DMS153 treated with DMSO at 0.1 percent for 48 hours (cell line): ENCODE measurements around the gene MYOD1.

Source experiments
- DNase-seq: peaks from one replicate; lab custom pipeline; 2025; ENCODE audit not compliant: unreplicated experiment; lab: John Stamatoyannopoulos, UW

MYOD1 gene

GRCh38 chr11:17700991-17701390, 18.4 kb upstream of the MYOD1 start:
- no peak for DNase-seq

- DNase-seq = no peak
Observed at GRCh38 chr11:17702876-17703275, 16.5 kb upstream of the MYOD1 start.

- DNase-seq = no peak
Observed at GRCh38 chr11:17703951-17704350, 15.4 kb upstream of the MYOD1 start.

GRCh38 chr11:17707830-17708229, 11.5 kb upstream of the MYOD1 start:
- DNase-seq = no peak

- no peak for DNase-seq
Observed at GRCh38 chr11:17711836-17712235, 7.5 kb upstream of the MYOD1 start.

GRCh38 chr11:17713851-17714250, 5.5 kb upstream of the MYOD1 start:
- DNase-seq = no peak

- no peak for DNase-seq
Observed at GRCh38 chr11:17714356-17714854, 5.0 kb upstream of the MYOD1 start.

GRCh38 chr11:17714870-17715269, 4.5 kb upstream of the MYOD1 start:
- DNase-seq = no peak

GRCh38 chr11:17716807-17717206, 2.6 kb upstream of the MYOD1 start:
- no peak for DNase-seq

- no peak for DNase-seq
Observed at GRCh38 chr11:17718015-17718414, 1.4 kb upstream of the MYOD1 start.

- DNase-seq = no peak
Observed at GRCh38 chr11:17718510-17718962, 835 bp upstream of the MYOD1 start.

- no peak for DNase-seq
Observed at GRCh38 chr11:17719938-17720795, 796 bp downstream of the MYOD1 start.

GRCh38 chr11:17720796-17721171, 1.4 kb downstream of the MYOD1 start:
- no peak for DNase-seq

- no peak for DNase-seq
Observed at GRCh38 chr11:17721242-17721999, 2.0 kb downstream of the MYOD1 start.

GRCh38 chr11:17722000-17722643, 2.8 kb downstream of the MYOD1 start:
- no peak for DNase-seq

GRCh38 chr11:17724020-17724908, 4.9 kb downstream of the MYOD1 start:
- DNase-seq = no peak

- no peak for DNase-seq
Observed at GRCh38 chr11:17725174-17725573, 5.8 kb downstream of the MYOD1 start.

GRCh38 chr11:17730137-17730536, 10.8 kb downstream of the MYOD1 start:
- no peak for DNase-seq

GRCh38 chr11:17730608-17731462, 11.5 kb downstream of the MYOD1 start:
- peak; percentile 86 for DNase-seq

GRCh38 chr11:17733261-17733660, 13.9 kb downstream of the MYOD1 start:
- DNase-seq = no peak
